Colon (tissue), 2 donors: ENCODE measurements around the gene PDGFRA.
"Not testable (repeated sequence)": the region's sequence is repeated elsewhere in the genome, so short reads cannot be mapped to it uniquely, and the experiment has no call there.

Source experiments
- FAIRE-seq: peaks from 2 replicates; lab custom pipeline; 2012; peaks lifted over from hg19 to GRCh38; lab: Jason Lieb, UNC
- donor health status: control.
- donor health status: control.

PDGFRA gene

GRCh38 chr4:54320826-54321685 is 92.0 kb downstream of the PDGFRA start:
- no peak for FAIRE-seq

- FAIRE-seq, result no peak
Observed at GRCh38 chr4:54322818-54323417, 93.8 kb downstream of the PDGFRA start.

DNA sequence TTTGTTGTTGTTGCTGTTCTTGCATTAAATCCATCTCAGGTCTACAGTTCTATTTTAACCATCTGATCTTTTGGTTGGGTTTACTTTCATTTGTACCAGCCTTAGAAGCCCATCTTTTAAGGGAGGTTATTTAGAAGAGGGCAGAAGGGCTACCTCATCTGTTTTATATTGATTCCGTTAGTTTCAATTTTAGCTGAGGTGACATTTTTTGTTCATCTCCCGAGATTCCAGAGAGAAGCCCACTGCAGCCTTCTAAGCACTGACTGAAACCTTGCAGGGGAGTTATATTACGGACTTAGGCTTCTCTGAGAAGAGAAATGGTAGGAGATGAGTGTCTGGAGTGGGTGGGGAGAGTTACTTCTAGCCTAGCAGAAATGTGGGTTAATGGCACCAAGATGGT is 101.8 kb downstream of the PDGFRA start:
- no peak for FAIRE-seq

- FAIRE-seq, result no peak
Observed at GRCh38 chr4:54332542-54332941, 103.4 kb downstream of the PDGFRA start.

- no peak for FAIRE-seq
Observed at GRCh38 chr4:54333657-54334056, 104.6 kb downstream of the PDGFRA start.

DNA sequence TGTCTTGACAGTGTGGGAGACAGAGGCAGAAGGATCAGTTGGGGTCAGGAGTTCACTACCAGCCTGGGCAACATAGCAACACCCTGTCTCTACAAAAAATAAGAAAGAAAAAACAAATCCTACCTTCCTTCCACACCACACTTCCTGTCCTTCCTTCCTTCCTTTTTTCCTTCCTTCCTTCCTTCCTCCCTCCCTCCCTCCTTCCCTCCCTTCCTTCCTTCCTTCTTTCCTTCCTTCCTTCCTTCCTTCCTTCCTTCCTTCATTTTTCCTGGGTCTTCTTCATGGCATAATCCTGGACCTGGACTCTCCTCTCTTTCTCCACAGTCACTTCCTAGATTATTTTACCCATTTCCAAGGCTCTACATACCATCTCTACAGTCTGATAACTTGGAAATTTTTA is 105.7 kb downstream of the PDGFRA start:
- FAIRE-seq, result not testable (repeated sequence)

- FAIRE-seq, result no peak
Observed at GRCh38 chr4:54337009-54337408, 107.9 kb downstream of the PDGFRA start.

GRCh38 chr4:54342067-54342466 is 113.0 kb downstream of the PDGFRA start:
- not testable (repeated sequence) for FAIRE-seq
